KMS-11 (cell line): Measurements from ENCODE around the gene MAPT.
"Not testable (repeated sequence)": the region's sequence is repeated elsewhere in the genome, so short reads cannot be mapped to it uniquely, and the experiment has no call there.

Experiments
- H2AFZ ChIP-seq: fragments of 200-600 bp; sonication (generic); 2 replicates; pipeline ENCODE4 v1.6.1; 2016; ENCODE audit warnings: antibody characterized with exemption, mixed run types, low read depth
- H3K27ac ChIP-seq: fragments of 200-600 bp; sonication (generic); 2 replicates; pipeline ENCODE4 v1.6.1; 2016; ENCODE audit warnings: mild to moderate bottlenecking, mixed run types
- H3K27me3 ChIP-seq: fragments of 200-600 bp; sonication (generic); 2 replicates; pipeline ENCODE4 v1.6.1; 2017; ENCODE audit warnings: mild to moderate bottlenecking, low read depth, mixed run types, moderate library complexity; ENCODE audit not compliant: insufficient read depth
- H3K36me3 ChIP-seq: fragments of 200-600 bp; sonication (generic); 2 replicates; pipeline ENCODE4 v1.6.1; 2017; ENCODE audit warnings: mild to moderate bottlenecking, mixed run types; ENCODE audit not compliant: insufficient read depth
- H3K4me1 ChIP-seq: fragments of 200-600 bp; sonication (generic); 2 replicates; pipeline ENCODE4 v1.6.1; 2016; ENCODE audit warnings: mild to moderate bottlenecking, low read depth, mixed run types; ENCODE audit not compliant: poor library complexity, severe bottlenecking
- H3K4me2 ChIP-seq: fragments of 200-600 bp; sonication (generic); 2 replicates; pipeline ENCODE4 v1.7.0; 2016; ENCODE audit warnings: mild to moderate bottlenecking, mixed run types
- H3K4me3 ChIP-seq: fragments of 200-600 bp; sonication (generic); IDR thresholded peaks from 2 replicates; pipeline ENCODE4 v1.6.1; 2017; ENCODE audit warnings: low read depth, low read length, mixed read lengths; ENCODE audit not compliant: insufficient read depth
- H3K79me2 ChIP-seq: fragments of 200-600 bp; sonication (generic); 2 replicates; pipeline ENCODE4 v1.6.1; 2016; ENCODE audit warnings: low read depth, mixed run types; ENCODE audit not compliant: insufficient read depth
- H3K9ac ChIP-seq: fragments of 200-600 bp; sonication (generic); 2 replicates; pipeline ENCODE4 v1.6.1; 2016; ENCODE audit warnings: mild to moderate bottlenecking, mixed run types
- H4K20me1 ChIP-seq: fragments of 200-600 bp; sonication (generic); 2 replicates; pipeline ENCODE4 v1.6.1; 2016; ENCODE audit warnings: mild to moderate bottlenecking, mixed run types; ENCODE audit not compliant: insufficient read depth
- CTCF ChIP-seq: fragments of 200-600 bp; sonication (generic); conservative IDR thresholded peaks from 2 replicates; pipeline ENCODE4 v1.6.1; 2017; ENCODE audit warnings: low read depth, mild to moderate bottlenecking, antibody characterized with exemption, low read length, moderate library complexity, mixed read lengths

Gene MAPT

GRCh38 chr17:46013127-46013501, 118.8 kb downstream of the MAPT start:
- no peaks in the 10 kb centered on the region for H3K4me1 ChIP-seq

GRCh38 chr17:46013502-46014165, 119.3 kb downstream of the MAPT start:
- no peak overlapping the region for H3K27ac ChIP-seq
- H4K20me1 ChIP-seq = no peaks in the 10 kb centered on the region
- no peak overlapping the region for H3K9ac ChIP-seq
- H3K4me2 ChIP-seq = no peak overlapping the region
- H2AFZ ChIP-seq = no peak overlapping the region
- no peaks in the 10 kb centered on the region for H3K79me2 ChIP-seq
- H3K27me3 ChIP-seq = no peaks in the 10 kb centered on the region
- H3K4me3 ChIP-seq = no peak overlapping the region
- TF ChIP-seq CTCF = no peak
- no peaks in the 10 kb centered on the region for H3K36me3 ChIP-seq
- H3K4me1 ChIP-seq = no peaks in the 10 kb centered on the region

More at GRCh38 chr17:46013127-46013501, 118.8 kb downstream of the MAPT start:
- H4K20me1 ChIP-seq = no peaks in the 10 kb centered on the region
- H3K9ac ChIP-seq = no peak overlapping the region
- no peak overlapping the region for H3K27ac ChIP-seq
- no peaks in the 10 kb centered on the region for H3K27me3 ChIP-seq
- no peaks in the 10 kb centered on the region for H3K79me2 ChIP-seq
- no peak overlapping the region for H3K4me3 ChIP-seq
- no peak overlapping the region for H3K4me2 ChIP-seq
- no peaks in the 10 kb centered on the region for H3K36me3 ChIP-seq
- H2AFZ ChIP-seq = no peak overlapping the region
- no peak for TF ChIP-seq CTCF

GRCh38 chr17:46019408-46019925, 125.1 kb downstream of the MAPT start:
- H3K27ac ChIP-seq, H4K20me1 ChIP-seq, H3K27me3 ChIP-seq, H3K4me2 ChIP-seq, H3K9ac ChIP-seq, H3K79me2 ChIP-seq, H2AFZ ChIP-seq, H3K4me3 ChIP-seq, H3K36me3 ChIP-seq, H3K4me1 ChIP-seq: not testable (repeated sequence)

- H3K27me3 ChIP-seq = no peaks in the 10 kb centered on the region
- no peaks in the 10 kb centered on the region for H3K36me3 ChIP-seq
- TF ChIP-seq CTCF = no peak
- H2AFZ ChIP-seq = no peak overlapping the region
- H3K4me2 ChIP-seq = no peak overlapping the region
- H3K4me3 ChIP-seq = no peak overlapping the region
- H3K4me1 ChIP-seq = no peaks in the 10 kb centered on the region
- no peaks in the 10 kb centered on the region for H3K79me2 ChIP-seq
- H3K27ac ChIP-seq = no peak overlapping the region
- H4K20me1 ChIP-seq = no peaks in the 10 kb centered on the region
- H3K9ac ChIP-seq = no peak overlapping the region
Observed at GRCh38 chr17:46020023-46020761, 125.8 kb downstream of the MAPT start.

GRCh38 chr17:46020998-46021397, 126.6 kb downstream of the MAPT start:
- H2AFZ ChIP-seq = no peak overlapping the region
- peaks cover 2% of the 10 kb centered on the region for H3K4me1 ChIP-seq
- H3K27ac ChIP-seq = no peak overlapping the region
- H3K4me3 ChIP-seq = no peak overlapping the region
- no peaks in the 10 kb centered on the region for H3K79me2 ChIP-seq
- no peak for TF ChIP-seq CTCF
- H3K36me3 ChIP-seq = no peaks in the 10 kb centered on the region
- no peaks in the 10 kb centered on the region for H4K20me1 ChIP-seq
- H3K27me3 ChIP-seq = no peaks in the 10 kb centered on the region
- H3K4me2 ChIP-seq = no peak overlapping the region
- no peak overlapping the region for H3K9ac ChIP-seq

- not testable (repeated sequence) for H3K27ac ChIP-seq, H3K4me2 ChIP-seq, H4K20me1 ChIP-seq, H3K79me2 ChIP-seq, H3K36me3 ChIP-seq, H3K27me3 ChIP-seq, H2AFZ ChIP-seq, H3K4me3 ChIP-seq, H3K9ac ChIP-seq
- peaks cover 26% of the 10 kb centered on the region for H3K4me1 ChIP-seq
Observed at GRCh38 chr17:46023366-46023765, 129.0 kb downstream of the MAPT start.
